Ishikawa (cell line): ENCODE results near the gene FGFR3.

Source experiments
- CEBPB ChIP-seq: IDR thresholded peaks from 2 replicates; pipeline ENCODE4 v1.6.1; 2012
- CREB1 ChIP-seq: IDR thresholded peaks from 2 replicates; pipeline ENCODE4 v1.6.1; 2012; ENCODE audit warnings: low read depth
- EGR1 ChIP-seq: IDR thresholded peaks from 2 replicates; pipeline ENCODE4 v1.6.1; 2012
- EP300 ChIP-seq: IDR thresholded peaks from 2 replicates; pipeline ENCODE4 v1.6.1; 2012; ENCODE audit warnings: borderline replicate concordance
- FOXM1 ChIP-seq: IDR thresholded peaks from 2 replicates; pipeline ENCODE4 v1.6.1; 2012; ENCODE audit warnings: low read depth, borderline replicate concordance
- MAX ChIP-seq: IDR thresholded peaks from 2 replicates; pipeline ENCODE4 v1.6.1; 2012
- NFIC ChIP-seq: IDR thresholded peaks from 2 replicates; pipeline ENCODE4 v1.6.1; 2012
- RAD21 ChIP-seq: IDR thresholded peaks from 2 replicates; pipeline ENCODE4 v1.6.1; 2012; ENCODE audit warnings: low read depth
- REST ChIP-seq: IDR thresholded peaks from 2 replicates; pipeline ENCODE4 v1.6.1; 2012; ENCODE audit warnings: low read depth, mild to moderate bottlenecking
- TAF1 ChIP-seq: IDR thresholded peaks from 2 replicates; pipeline ENCODE4 v1.6.1; 2012; ENCODE audit warnings: low read depth, mild to moderate bottlenecking
- TCF12 ChIP-seq: IDR thresholded peaks from 2 replicates; pipeline ENCODE4 v1.6.1; 2012; ENCODE audit warnings: low read depth
- TEAD4 ChIP-seq: IDR thresholded peaks from 2 replicates; pipeline ENCODE4 v1.6.1; 2012
- USF1 ChIP-seq: IDR thresholded peaks from 2 replicates; pipeline ENCODE4 v1.6.1; 2012
- YY1 ChIP-seq: IDR thresholded peaks from 2 replicates; pipeline ENCODE4 v1.6.1; 2012; ENCODE audit warnings: low read depth
- ZBTB7A ChIP-seq: IDR thresholded peaks from 2 replicates; pipeline ENCODE4 v1.6.1; 2012; ENCODE audit warnings: low read depth

FGFR3 gene

GRCh38 chr4:1842339-1842895 lies 49.3 kb downstream of the FGFR3 start:
- no peak for TF ChIP-seq CEBPB
- no peak for TF ChIP-seq EGR1
- no peak for TF ChIP-seq EP300
- no peak for TF ChIP-seq TCF12
- no peak for TF ChIP-seq RAD21
- no peak for TF ChIP-seq FOXM1
- no peak for TF ChIP-seq CREB1

GRCh38 chr4:1842993-1843448 lies 49.9 kb downstream of the FGFR3 start:
- TF ChIP-seq CREB1 = no peak
- no peak for TF ChIP-seq TCF12
- TF ChIP-seq NFIC = no peak
- no peak for TF ChIP-seq USF1
- TF ChIP-seq MAX = no peak
- no peak for TF ChIP-seq TEAD4
- TF ChIP-seq RAD21 = no peak
- TF ChIP-seq CEBPB = no peak
- no peak for TF ChIP-seq YY1
- no peak for TF ChIP-seq TAF1

- TF ChIP-seq TEAD4 (no peak), MAX (no peak), CEBPB (no peak), FOXM1 (no peak), EP300 (no peak), TCF12 (no peak), TAF1 (no peak)
Observed at GRCh38 chr4:1843852-1844251, 50.8 kb downstream of the FGFR3 start.

GRCh38 chr4:1846580-1846979 lies 53.5 kb downstream of the FGFR3 start:
- TF ChIP-seq CEBPB (no peak), YY1 (no peak), TCF12 (no peak), CREB1 (no peak), FOXM1 (no peak), MAX (no peak), REST (no peak), USF1 (no peak), TAF1 (no peak)

GRCh38 chr4:1850276-1850675 lies 57.2 kb downstream of the FGFR3 start:
- TF ChIP-seq YY1 (no peak), TCF12 (no peak), EGR1 (no peak), CEBPB (no peak), RAD21 (no peak), REST (no peak), CREB1 (no peak), FOXM1 (no peak), USF1 (no peak), TEAD4 (no peak), MAX (no peak), NFIC (no peak), ZBTB7A (no peak), EP300 (no peak), TAF1 (no peak)

GRCh38 chr4:1851160-1851559 lies 58.1 kb downstream of the FGFR3 start:
- TF ChIP-seq EGR1 (no peak), TAF1 (no peak), RAD21 (no peak), FOXM1 (no peak), MAX (no peak), TCF12 (no peak)
